CD4-positive, alpha-beta T cell (primary cell): ENCODE data around the gene HELZ. TPM values are rescaled to one million over a fixed set of nuclear protein-coding genes. Genes with fewer than 3 reads are reported as not detected.
"Not testable (repeated sequence)": the region's sequence is repeated elsewhere in the genome, so short reads cannot be mapped to it uniquely, and the experiment has no call there.

Experiments used
- ATAC-seq: fragments of 200-7000 bp; cut with Tn5 transposase; one replicate; pipeline ENCODE4 v1.10.0; 2022; ENCODE audit warnings: mild to moderate bottlenecking; ENCODE audit not compliant: poor library complexity
- CTCF ChIA-PET: fragments of 350-600 bp; sonication (Branson Sonifier 250); formaldehyde crosslinking; loops from one replicate; lab custom pipeline; 2021; ENCODE audit warnings: antibody characterized with exemption, inconsistent platforms; lab: Charles Lee
- POLR2A ChIA-PET: fragments of 350-600 bp; sonication (Branson Sonifier 250); formaldehyde crosslinking; loops from one replicate; lab custom pipeline; 2021; ENCODE audit warnings: antibody characterized with exemption, inconsistent platforms; lab: Charles Lee
- DNase-seq, 14 experiments: peaks; one replicate each; pipeline ENCODE4 v3.0.0-alpha.2; 2013 to 2020; ENCODE audit warnings: mixed read lengths in 2 of 14
- H3K27ac ChIP-seq, 2 donors: one replicate each; pipeline versions ENCODE4 v1.5.1 to v1.7.0; 2013; ENCODE audit warnings: low read length in 2 of 2, low read depth in 1 of 2, mild to moderate bottlenecking in 1 of 2
- H3K27me3 ChIP-seq, 2 experiments: 1 replicate in 1 of 2; 2 replicates in 1 of 2; pipeline versions ENCODE4 v1.6.1 to v1.7.0; 2013; ENCODE audit warnings: low read length in 2 of 2, control low read depth in 1 of 2, mild to moderate bottlenecking in 1 of 2, moderate library complexity in 1 of 2; ENCODE audit not compliant: insufficient read depth in 2 of 2, control insufficient read depth in 1 of 2
- H3K36me3 ChIP-seq: one replicate; pipeline ENCODE4 v1.6.1; 2013; ENCODE audit warnings: low read length, control low read depth; ENCODE audit not compliant: insufficient read depth
- H3K4me1 ChIP-seq: one replicate; pipeline ENCODE4 v1.6.1; 2013; ENCODE audit warnings: low read length, control low read depth; ENCODE audit not compliant: insufficient read depth
- H3K4me3 ChIP-seq: one replicate; pipeline ENCODE4 v1.5.1; 2013; ENCODE audit warnings: mild to moderate bottlenecking, low read length, moderate library complexity
- H3K9me3 ChIP-seq, 2 experiments: 1 replicate in 1 of 2; 2 replicates in 1 of 2; pipeline versions ENCODE4 v1.6.1 to v1.7.0; 2013; ENCODE audit warnings: low read length in 2 of 2, mild to moderate bottlenecking in 2 of 2, control low read depth in 1 of 2, moderate library complexity in 1 of 2; ENCODE audit not compliant: control insufficient read depth in 1 of 2, insufficient read depth in 1 of 2
- H3K27ac Mint-ChIP-seq: one replicate; pipeline ENCODE4 v1.8.0; 2020; ENCODE audit warnings: mixed read lengths
- H3K27me3 Mint-ChIP-seq: one replicate; pipeline ENCODE4 v1.8.0; 2021; ENCODE audit warnings: mixed read lengths
- H3K36me3 Mint-ChIP-seq: one replicate; pipeline ENCODE4 v1.8.0; 2021; ENCODE audit warnings: low read depth, mixed read lengths
- H3K4me1 Mint-ChIP-seq: one replicate; pipeline ENCODE4 v1.8.0; 2021; ENCODE audit warnings: low read depth, mixed read lengths
- H3K4me3 Mint-ChIP-seq: one replicate; pipeline ENCODE4 v1.8.0; 2020; ENCODE audit warnings: mild to moderate bottlenecking, mixed read lengths
- H3K9me3 Mint-ChIP-seq: one replicate; pipeline ENCODE4 v1.8.0; 2020; ENCODE audit warnings: mixed read lengths
- CTCF ChIP-seq: fragments of 200-600 bp; IDR thresholded peaks from one replicate; pipeline ENCODE4 v1.8.0; 2022; ENCODE audit warnings: antibody characterized with exemption, mild to moderate bottlenecking
- intact Hi-C, 2 experiments: fragments of 100-400 bp; cut with DNase I in 1 of 2; cut with micrococcal nuclease in 1 of 2; formaldehyde crosslinking; loops; one replicate each; pipeline versions ENCODE4 v1.15.1 to v1.9.0; 2023 to 2025; cut with DNase I, micrococcal nuclease
- total RNA-seq, 174 experiments: library from RNA in 2 of 174; stranded (reverse) in 2 of 174; gene quantifications; one replicate each; pipeline ENCODE4 v1.2.3 and lab custom pipeline; 2021 to 2026

The HELZ gene
- total RNA-seq, 2 experiments from 2014 or later, result 94.8 to 107 TPM

- no peaks in the 10 kb centered on the region for H3K36me3 ChIP-seq
- Mint-ChIP-seq H3K4me1 (no peaks in the 10 kb centered on the region), H3K4me3 (no peak overlapping the region), H3K9me3 (no peaks in the 10 kb centered on the region), H3K27ac (no peak overlapping the region), H3K27me3 (no peaks in the 10 kb centered on the region), H3K36me3 (no peaks in the 10 kb centered on the region)
- H3K27me3 ChIP-seq, result no peaks in the 10 kb centered on the region
- ChIA-PET POLR2A (no interaction called here), CTCF (interaction anchor here (0.6 to 1.3 kb wide), 4 partner anchors 26 to 572 kb away, joined by 3 to 5 read pairs (median 4); no protein-coding TSS in a partner anchor)
- DNase-seq (no peak), ATAC-seq (no peak)
- no peak overlapping the region for H3K4me3 ChIP-seq
- H3K9me3 ChIP-seq, result no peaks in the 10 kb centered on the region
- no peak for TF ChIP-seq CTCF
- H3K27ac ChIP-seq, result no peak overlapping the region
- H3K4me1 ChIP-seq, result peaks cover 10% of the 10 kb centered on the region
- intact Hi-C loops, result loop anchor here (5.0 to 10.0 kb wide), 3 partner anchors 574 to 1086 kb away; no protein-coding TSS in a partner anchor
Measured at GRCh38 chr17:67290711-67291291, 45.8 kb upstream of the HELZ start.

GRCh38 chr17:67290244-67290643 is 45.2 kb upstream of the HELZ start:
- no peak for DNase-seq
- Histone ChIP-seq H3K27me3 (no peaks in the 10 kb centered on the region), H3K4me3 (no peak overlapping the region), H3K27ac (no peak overlapping the region), H3K36me3 (no peaks in the 10 kb centered on the region), H3K4me1 (peaks cover 10% of the 10 kb centered on the region), H3K9me3 (no peaks in the 10 kb centered on the region)
- no peaks in the 10 kb centered on the region for H3K27me3 Mint-ChIP-seq
- H3K4me1 Mint-ChIP-seq, result no peaks in the 10 kb centered on the region
- no peaks in the 10 kb centered on the region for H3K9me3 Mint-ChIP-seq
- no peak overlapping the region for H3K27ac Mint-ChIP-seq
- CTCF ChIA-PET, result interaction anchor here (1.0 kb wide), 1 partner anchor 69 kb away, joined by 3 read pairs; no protein-coding TSS in a partner anchor
- intact Hi-C loops, result loop anchor here (5.0 to 10.0 kb wide), 3 partner anchors 573 to 1085 kb away; no protein-coding TSS in a partner anchor
- POLR2A ChIA-PET, result no interaction called here
- TF ChIP-seq CTCF, result no peak
- H3K36me3 Mint-ChIP-seq, result no peaks in the 10 kb centered on the region
- no peak for ATAC-seq
- no peak overlapping the region for H3K4me3 Mint-ChIP-seq

DNA sequence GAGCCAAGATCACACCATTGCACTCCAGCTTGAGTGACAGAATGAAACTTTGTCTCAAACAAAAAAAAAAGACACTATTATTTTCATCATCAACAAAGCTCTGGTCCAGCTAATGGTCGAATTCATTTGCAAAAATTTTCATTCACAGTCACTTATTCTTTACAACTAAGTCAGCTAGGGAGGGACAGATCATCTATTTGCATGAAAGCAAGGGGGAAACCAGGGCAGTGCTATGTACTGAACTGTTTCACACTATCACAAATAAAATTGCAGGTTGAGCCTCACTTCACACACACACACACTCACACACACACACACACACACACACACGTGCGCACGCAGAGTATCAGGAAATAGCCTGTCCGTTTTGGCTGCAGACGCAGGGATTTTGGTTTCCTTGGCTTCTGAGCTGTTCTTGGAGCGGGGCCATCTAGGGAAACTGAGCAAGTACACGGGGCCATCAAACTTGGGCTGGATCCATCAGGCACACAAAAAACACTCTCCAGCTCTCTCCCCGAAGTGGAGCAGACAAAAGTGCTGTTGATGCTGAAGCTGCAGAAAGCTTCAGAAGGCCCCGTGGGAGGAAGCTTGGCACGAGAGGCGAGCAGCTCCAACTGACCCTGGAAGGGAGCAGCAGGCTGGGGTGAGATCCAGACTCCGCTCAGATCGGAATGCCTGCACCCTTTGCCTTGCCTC is 44.3 kb upstream of the HELZ start:
- no peak for TF ChIP-seq CTCF
- CTCF ChIA-PET, result no interaction called here
- DNase-seq (no peak), ATAC-seq (no peak)
- Mint-ChIP-seq H3K9me3 (no peaks in the 10 kb centered on the region), H3K36me3 (no peaks in the 10 kb centered on the region), H3K27me3 (no peaks in the 10 kb centered on the region), H3K4me3 (no peak overlapping the region), H3K27ac (no peak overlapping the region), H3K4me1 (no peaks in the 10 kb centered on the region)
- no peaks in the 10 kb centered on the region for H3K27me3 ChIP-seq
- POLR2A ChIA-PET, result interaction anchor here (0.6 to 0.7 kb wide), 2 partner anchors 461 to 961 kb away, joined by 3 to 4 read pairs; no protein-coding TSS in a partner anchor
- H3K9me3 ChIP-seq, result no peaks in the 10 kb centered on the region
- intact Hi-C loops, result no loop called here
- peaks cover 10% of the 10 kb centered on the region for H3K4me1 ChIP-seq
- H3K36me3 ChIP-seq, result no peaks in the 10 kb centered on the region
- no peak overlapping the region for H3K4me3 ChIP-seq
- no peak overlapping the region for H3K27ac ChIP-seq

DNA sequence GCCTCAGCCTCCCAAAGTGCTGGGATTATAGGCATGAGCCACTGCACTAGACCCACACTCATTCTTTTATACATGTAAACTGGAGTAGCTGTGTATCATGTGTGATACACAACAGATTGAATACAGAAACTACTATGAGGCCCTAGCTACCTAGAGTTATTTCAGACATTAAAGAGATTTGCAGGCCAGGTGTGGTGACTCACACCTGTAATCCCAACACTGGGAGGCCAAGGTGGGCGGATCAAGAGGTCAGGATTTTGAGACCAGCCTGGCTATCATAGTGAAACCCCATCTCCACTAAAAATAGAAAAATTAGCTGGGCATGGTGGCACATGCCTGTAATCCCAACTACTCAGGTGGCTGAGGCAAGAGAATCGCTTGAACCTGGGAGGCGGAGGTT is 41.8 kb upstream of the HELZ start:
- POLR2A ChIA-PET, intact Hi-C loops, H3K4me1 Mint-ChIP-seq, DNase-seq, H3K4me1 ChIP-seq, H3K4me3 ChIP-seq, H3K27me3 Mint-ChIP-seq, H3K9me3 Mint-ChIP-seq, H3K4me3 Mint-ChIP-seq, ATAC-seq, CTCF ChIA-PET, H3K27me3 ChIP-seq, H3K27ac Mint-ChIP-seq, H3K36me3 Mint-ChIP-seq, H3K27ac ChIP-seq, H3K9me3 ChIP-seq, H3K36me3 ChIP-seq: not testable (repeated sequence)
